NCI-H1436 (cell line): ENCODE measurements around the gene BANP.

Experiments
- DNase-seq: peaks from one replicate; lab custom pipeline; 2025; lab: John Stamatoyannopoulos, UW

Gene BANP

GRCh38 chr16:87949071-87949744 lies 2.0 kb upstream of the BANP start:
- no peak for DNase-seq

GRCh38 chr16:87951552-87952538 lies 611 bp downstream of the BANP start:
- DNase-seq, result no peak

DNA sequence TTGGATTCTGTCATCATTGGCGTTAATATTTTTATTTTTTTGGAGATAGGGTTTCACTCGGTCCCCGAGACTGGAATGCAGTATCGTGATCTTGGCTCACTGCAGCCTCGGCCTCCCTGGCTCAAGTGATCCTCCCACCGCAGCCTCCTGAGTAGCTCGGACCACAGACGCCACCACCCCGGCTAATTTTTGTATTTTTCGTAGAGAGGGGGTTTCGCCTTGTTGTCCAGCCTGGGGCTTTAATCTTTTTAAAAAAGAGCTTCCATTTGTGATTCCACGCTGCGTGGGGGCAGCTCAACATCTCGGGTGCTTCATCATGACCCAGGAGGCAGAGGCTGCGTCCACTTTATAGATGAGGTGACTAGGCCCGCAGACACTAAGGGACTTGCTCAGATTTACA lies 1.5 kb downstream of the BANP start:
- no peak for DNase-seq

DNA sequence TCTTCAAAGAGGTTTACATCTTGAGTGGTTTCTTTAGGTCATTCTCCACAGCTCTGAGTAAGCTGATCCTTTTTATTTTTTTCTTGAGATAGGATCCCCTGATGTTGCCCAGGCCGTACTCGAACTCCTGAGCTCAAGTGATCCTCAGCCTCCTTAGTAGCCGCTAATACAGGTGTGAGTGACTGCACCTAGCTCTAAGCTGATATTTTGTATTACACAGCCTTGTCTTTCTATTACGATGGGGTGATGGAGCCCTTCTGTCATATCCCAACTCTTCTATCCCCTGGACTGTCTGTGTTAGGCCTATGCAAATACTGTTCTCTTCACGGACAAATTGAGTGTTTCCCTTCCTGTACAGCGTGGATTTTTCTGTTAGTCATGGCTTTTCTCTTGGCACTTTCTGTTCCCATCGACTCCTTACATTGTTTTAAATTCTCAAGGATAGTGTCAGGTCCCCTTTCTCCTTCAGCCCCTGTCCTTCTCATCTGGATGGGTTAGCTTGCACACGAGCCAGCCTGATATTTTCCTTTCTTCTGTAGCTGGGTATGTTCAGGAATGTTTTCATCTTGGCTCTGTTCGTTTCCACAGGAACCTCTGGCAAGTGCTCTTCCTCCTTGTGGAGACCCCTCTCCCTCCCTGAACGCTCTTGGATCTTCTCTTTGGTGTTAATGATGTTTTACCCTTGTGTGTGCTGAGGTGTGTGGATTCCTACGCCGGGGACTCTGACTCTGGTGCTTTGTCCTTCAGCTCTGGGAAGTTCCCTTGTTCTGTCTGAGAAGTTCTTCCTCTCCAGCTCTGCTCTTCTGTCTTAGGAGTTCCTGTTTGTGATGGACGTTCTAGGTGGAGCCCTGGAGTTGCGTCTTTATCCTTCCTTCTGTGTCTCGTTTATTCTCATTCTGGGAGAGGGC lies 2.3 kb downstream of the BANP start:
- DNase-seq, result no peak

- no peak for DNase-seq
These were observed 3.1 kb downstream of the BANP start for GRCh38 chr16:87954361-87954760.

DNA sequence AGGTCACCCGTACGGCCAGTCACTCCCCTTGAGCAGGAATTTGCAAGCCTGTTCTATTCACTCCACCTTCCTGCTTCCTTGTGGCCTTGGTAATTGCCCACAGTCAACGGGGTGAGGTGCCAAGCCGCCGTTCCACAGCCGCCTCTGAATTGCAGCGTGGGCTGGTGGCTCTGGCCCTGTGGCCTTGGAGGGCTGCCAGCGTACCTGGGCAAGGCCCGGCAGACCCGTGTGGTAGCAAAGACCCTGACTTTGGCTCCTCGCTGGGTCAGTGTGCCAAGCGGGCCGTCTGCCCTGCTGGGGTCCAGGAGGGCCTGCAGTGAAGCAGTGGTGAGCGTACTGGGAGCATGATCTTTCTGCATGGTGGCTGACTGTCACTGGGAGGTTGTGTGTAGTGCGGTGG lies 3.6 kb downstream of the BANP start:
- DNase-seq, result no peak

DNA sequence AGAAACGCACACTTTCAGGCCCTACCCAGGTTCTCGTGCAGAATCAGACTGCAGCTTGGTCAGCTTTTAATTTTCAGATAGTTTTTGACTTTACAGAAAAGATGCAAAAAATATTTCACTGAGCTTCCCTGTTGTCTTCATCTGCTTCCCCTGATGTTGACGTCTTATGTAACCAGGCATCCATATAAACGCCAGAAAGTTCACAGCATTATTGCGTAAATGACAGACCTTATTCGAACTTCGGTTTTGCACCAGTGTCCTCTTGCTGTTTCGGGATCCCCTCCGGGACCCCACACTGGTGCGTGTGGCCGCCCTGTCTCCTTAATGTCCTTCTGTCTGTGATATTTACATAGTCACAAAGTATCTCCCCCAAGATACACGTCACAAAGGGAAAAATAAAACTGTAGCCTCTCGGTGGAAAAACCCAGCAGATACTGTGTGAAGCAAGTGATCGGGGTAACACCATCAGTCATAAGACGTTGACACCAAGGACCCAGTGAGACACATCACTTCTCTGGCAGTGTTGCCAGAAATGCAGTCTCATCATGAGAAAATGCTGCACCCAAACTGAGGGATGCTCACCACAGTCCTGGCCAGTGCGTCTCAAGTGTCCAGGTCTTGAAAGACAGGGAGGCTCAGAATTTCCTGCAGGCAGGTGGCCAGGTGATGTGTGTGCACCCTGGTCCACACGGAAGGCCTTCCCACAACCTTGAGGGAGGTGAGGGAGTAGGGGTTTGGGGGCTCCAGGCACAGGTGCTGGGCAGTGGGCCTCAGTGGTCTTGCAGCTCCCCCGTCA lies 4.3 kb downstream of the BANP start:
- DNase-seq, result no peak

GRCh38 chr16:87956098-87956364 lies 4.8 kb downstream of the BANP start:
- DNase-seq, result no peak

GRCh38 chr16:87956365-87957231 lies 5.4 kb downstream of the BANP start:
- DNase-seq, result no peak

DNA sequence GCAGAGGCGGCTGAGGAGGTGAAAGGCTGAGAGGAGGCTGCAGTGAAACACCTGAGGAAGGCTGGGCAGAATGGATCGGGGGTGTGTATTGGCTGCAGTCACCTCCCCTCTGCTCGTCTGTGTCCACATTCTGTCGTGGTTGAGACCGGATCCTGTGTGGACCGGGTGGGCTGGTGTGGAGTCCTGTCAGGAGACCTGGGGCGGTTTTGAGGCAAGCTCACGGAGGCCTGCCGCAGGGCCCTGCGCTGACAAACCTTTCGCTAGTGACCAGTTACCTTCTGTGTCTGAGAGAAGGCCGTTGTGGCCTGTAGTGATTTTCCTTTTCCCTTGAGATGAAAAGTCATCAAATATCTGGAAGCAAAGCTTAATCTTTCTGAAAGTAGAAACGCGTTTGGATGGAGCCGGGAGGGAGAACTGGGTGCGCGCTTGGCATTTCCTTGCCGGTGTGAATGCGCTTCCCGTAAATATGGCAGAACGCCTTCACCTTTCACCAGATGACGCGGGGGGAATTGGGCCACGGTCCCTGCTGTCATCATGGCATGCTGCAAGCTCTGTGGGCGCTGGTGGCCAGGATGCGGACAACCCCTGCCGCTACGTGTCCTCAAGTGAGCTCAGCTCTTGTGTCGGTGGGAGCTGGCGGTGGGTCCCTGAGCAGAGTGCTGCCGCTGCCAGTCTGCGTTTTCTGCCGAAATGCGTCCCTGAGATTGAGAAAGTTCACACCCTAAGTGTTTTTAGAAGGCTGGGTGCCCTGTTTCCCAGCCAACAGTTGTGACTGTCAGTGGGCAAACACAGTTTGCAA lies 6.3 kb downstream of the BANP start:
- no peak for DNase-seq

DNA sequence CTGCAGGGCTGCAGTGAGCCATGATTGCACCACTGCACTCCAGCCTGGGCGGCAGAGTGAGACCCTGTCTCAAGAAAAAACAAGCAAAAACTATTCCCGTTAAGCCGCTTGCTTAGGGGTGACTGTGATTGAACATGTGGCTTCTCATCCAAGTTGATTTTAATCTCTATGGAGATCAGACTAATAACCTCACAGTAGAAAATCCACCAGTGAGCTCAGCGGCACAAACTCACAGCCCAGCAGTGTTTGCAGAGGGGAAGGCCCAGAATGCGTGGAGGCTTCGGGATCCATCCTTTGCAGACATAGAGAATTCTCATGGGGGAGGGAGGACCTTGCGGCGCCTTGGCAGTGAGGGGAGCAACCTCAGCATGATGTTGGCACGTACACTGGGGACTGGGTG lies 7.4 kb downstream of the BANP start:
- DNase-seq, result no peak

DNA sequence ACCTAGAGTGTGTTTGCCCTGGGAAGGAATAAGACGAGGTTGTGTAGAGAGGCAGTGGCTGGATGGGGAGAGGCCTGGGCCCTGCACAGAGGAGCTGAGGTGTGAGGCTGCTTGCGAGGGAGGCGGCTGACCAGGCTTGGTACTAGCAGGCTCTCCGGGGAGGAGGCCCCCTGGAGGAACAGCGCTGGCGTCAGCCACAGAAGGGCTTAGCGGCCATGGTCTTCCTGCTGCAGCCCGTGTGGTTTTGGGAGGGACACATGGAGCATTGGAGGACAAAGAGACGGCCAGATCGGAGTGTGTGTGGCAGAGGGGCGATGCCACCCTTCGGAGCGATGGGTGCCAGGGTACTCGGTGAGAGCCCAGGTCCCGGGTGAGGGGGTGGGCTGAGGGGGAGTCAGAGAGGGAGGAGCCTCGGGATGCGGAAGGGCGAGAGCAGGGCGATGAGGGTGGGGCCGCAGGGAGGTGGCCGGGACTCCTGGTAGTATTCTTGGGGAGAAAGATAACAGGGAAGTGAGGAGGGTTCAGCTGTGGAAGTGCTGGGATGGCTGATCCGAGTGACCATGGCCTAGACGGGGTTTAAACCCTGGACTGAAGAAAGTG lies 8.3 kb downstream of the BANP start:
- DNase-seq, result no peak

- DNase-seq, result no peak
These were observed 9.1 kb downstream of the BANP start for GRCh38 chr16:87960296-87960695.

- no peak for DNase-seq
These were observed 9.6 kb downstream of the BANP start for GRCh38 chr16:87960852-87961251.

GRCh38 chr16:87961623-87962022 lies 10.4 kb downstream of the BANP start:
- DNase-seq, result no peak

DNA sequence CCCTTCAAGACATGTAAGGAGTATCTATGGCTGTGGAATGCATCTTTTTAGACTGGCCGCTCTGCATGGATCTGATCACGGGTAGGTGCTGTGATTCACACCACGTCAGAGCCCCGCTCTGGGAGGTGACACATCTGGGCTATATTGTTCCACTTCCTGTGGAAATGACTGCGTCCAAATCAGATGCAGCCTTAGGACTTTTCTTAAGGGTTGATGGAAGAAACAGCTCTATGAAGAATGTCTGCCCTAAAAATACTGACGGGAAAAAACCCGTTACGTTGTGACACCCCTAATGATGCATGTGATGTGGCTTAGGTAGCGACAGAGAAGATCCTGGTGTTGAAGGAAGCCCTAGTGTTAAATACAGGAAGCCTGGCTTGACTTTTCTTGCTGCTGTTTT lies 12.2 kb downstream of the BANP start:
- DNase-seq, result no peak

DNA sequence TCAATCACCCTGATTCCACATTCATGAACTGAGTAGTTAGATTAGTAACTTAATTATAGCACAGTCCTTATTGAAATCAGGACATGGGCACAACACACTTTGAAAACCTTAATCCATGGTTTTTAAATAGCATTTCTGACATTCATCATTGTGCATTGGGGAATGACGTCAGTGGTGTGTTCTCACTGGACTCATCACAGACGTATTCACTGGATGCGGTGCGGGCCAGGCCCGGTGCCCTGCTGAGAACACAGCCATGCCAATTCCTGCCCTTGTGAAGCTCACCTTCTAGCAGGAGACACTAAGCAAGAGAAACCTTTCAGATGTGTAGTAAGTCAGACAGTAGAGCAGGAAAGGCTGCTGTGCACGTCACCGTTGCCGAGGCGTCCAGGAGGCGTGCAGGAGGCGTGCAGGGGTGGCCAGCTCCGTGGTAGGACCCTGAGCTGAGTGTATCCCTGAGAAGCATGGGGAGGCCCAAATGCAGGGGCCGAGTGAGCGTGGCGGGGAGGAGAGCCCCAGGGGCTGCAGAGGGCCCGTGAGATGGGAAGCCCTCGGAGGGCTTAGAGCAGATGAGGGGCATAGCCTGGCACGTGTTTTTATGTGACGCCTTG lies 12.9 kb downstream of the BANP start:
- no peak for DNase-seq

DNA sequence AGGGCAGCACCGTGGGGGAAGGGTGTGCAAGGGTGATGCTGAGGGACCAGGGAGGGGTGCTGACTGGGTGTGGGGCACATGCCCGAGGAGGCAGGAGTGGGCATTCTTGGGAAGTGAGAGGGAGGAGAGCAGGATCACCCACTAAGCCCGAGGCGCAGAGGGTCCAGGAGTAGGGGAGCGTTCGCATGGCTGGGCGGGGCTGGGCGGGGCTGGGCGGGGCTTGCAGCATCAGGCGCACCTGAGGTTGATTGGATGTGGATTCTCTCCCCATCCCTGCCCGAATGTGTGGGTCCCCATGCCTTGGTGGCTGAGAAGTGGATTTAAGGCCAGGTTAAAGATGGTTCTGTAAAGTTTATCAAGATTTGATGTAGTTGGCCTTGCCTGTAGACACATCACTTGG lies 14.2 kb downstream of the BANP start:
- no peak for DNase-seq

- DNase-seq, result no peak
These were observed 14.9 kb downstream of the BANP start for GRCh38 chr16:87966064-87966645.
